ENCODE data around the gene CDH13.

CDH13 gene

DNA sequence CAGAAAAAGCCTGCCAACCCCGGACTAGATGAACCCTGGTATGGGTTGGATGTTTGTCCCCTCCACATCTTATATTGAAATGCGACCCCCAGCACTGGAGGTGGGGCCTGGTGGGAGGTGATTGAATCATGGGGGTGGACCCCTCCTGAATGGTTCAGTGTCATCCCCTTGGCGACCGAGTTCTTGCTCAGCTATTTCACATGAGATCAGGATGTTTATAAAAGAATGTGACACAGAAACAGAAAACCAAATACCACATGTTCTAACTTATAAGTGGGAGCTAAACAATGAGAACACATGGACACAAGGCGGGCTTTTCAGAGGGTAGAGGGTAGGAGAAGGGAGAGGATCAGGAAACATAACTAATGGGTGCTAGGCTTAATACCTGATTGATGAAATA is 605.0 kb downstream of the CDH13 start:
- H3K4me3 ChIP-seq (ENCODE audit: low read length): no peak overlapping the region
- H3K36me3 ChIP-seq (replicated peaks; ENCODE audit: insufficient read depth, low read length): no peaks in the 10 kb centered on the region
- no peaks in the 10 kb centered on the region for H3K4me1 ChIP-seq (ENCODE audit: low read length)
- no peak overlapping the region for H3K9ac ChIP-seq (ENCODE audit: low read length)
- no peaks in the 10 kb centered on the region for H3K9me2 ChIP-seq (replicated peaks; ENCODE audit: insufficient read depth, low read length)
- TF ChIP-seq EZH2 (optimal IDR thresholded peaks at IDR 0.05; ENCODE audit: low read depth, low read length) (no peak), EZH2phosphoT487 (IDR thresholded peaks at IDR 0.05; ENCODE audit: low read length) (no peak)
- TF ChIP-seq, protein P1, sequence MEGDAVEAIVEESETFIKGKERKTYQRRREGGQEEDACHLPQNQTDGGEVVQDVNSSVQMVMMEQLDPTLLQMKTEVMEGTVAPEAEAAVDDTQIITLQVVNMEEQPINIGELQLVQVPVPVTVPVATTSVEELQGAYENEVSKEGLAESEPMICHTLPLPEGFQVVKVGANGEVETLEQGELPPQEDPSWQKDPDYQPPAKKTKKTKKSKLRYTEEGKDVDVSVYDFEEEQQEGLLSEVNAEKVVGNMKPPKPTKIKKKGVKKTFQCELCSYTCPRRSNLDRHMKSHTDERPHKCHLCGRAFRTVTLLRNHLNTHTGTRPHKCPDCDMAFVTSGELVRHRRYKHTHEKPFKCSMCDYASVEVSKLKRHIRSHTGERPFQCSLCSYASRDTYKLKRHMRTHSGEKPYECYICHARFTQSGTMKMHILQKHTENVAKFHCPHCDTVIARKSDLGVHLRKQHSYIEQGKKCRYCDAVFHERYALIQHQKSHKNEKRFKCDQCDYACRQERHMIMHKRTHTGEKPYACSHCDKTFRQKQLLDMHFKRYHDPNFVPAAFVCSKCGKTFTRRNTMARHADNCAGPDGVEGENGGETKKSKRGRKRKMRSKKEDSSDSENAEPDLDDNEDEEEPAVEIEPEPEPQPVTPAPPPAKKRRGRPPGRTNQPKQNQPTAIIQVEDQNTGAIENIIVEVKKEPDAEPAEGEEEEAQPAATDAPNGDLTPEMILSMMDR (IDR thresholded peaks at IDR 0.05; ENCODE audit: low read length): no peak
- H3K4me2 ChIP-seq (ENCODE audit: low read depth, low read length): no peak overlapping the region
- no peaks in the 10 kb centered on the region for H3F3A ChIP-seq (ENCODE audit: insufficient read depth, low read length)
- DNase-seq: no peak
- H4K20me1 ChIP-seq (ENCODE audit: insufficient read depth, low read length): no peaks in the 10 kb centered on the region
- no peaks in the 10 kb centered on the region for H3K27me3 ChIP-seq (replicated peaks; ENCODE audit: insufficient read depth, low read length)
- no peak overlapping the region for H3K27ac ChIP-seq (ENCODE audit: low read length)
- no peak overlapping the region for H2AFZ ChIP-seq (ENCODE audit: low read length)
- H3K9me3 ChIP-seq (replicated peaks; ENCODE audit: insufficient read depth, low read length): no peaks in the 10 kb centered on the region
- no peaks in the 10 kb centered on the region for H3K79me2 ChIP-seq (ENCODE audit: low read length)

DNA sequence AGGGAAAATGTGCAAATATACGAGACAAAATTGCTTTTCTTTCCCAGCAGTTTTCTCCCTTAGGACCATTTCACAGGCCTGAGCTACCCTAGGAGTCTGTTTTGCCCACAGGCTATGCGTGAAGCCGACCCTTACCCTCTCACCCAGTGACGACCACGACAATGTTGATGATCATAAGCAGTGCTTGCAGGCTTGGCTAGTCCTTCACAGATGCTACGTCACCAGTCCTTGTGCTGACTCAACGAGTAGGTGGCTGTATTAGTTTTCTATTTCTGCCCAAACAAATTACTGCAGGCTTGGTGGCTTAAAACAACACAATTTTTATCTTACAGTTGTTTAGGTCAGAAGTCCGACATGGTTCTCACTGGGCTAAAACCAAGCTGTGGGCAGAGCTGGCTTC is 606.4 kb downstream of the CDH13 start:
- TF ChIP-seq, protein P1 (IDR thresholded peaks at IDR 0.05; ENCODE audit: low read length): no peak
- TF ChIP-seq EZH2phosphoT487 (IDR thresholded peaks at IDR 0.05; ENCODE audit: low read length) (no peak), EZH2 (optimal IDR thresholded peaks at IDR 0.05; ENCODE audit: low read depth, low read length) (no peak)
- no peak overlapping the region for H2AFZ ChIP-seq (ENCODE audit: low read length)
- no peak overlapping the region for H3K4me2 ChIP-seq (ENCODE audit: low read depth, low read length)
- no peaks in the 10 kb centered on the region for H3K27me3 ChIP-seq (replicated peaks; ENCODE audit: insufficient read depth, low read length)
- no peaks in the 10 kb centered on the region for H3K9me2 ChIP-seq (replicated peaks; ENCODE audit: insufficient read depth, low read length)
- DNase-seq: no peak
- H4K20me1 ChIP-seq (ENCODE audit: insufficient read depth, low read length): no peaks in the 10 kb centered on the region
- H3K9me3 ChIP-seq (replicated peaks; ENCODE audit: insufficient read depth, low read length): no peaks in the 10 kb centered on the region
- H3K27ac ChIP-seq (ENCODE audit: low read length): no peak overlapping the region
- no peaks in the 10 kb centered on the region for H3F3A ChIP-seq (ENCODE audit: insufficient read depth, low read length)
- no peak overlapping the region for H3K9ac ChIP-seq (ENCODE audit: low read length)
- H3K4me3 ChIP-seq (ENCODE audit: low read length): no peak overlapping the region
- no peaks in the 10 kb centered on the region for H3K4me1 ChIP-seq (ENCODE audit: low read length)
- no peaks in the 10 kb centered on the region for H3K36me3 ChIP-seq (replicated peaks; ENCODE audit: insufficient read depth, low read length)
- H3K79me2 ChIP-seq (ENCODE audit: low read length): no peaks in the 10 kb centered on the region

DNA sequence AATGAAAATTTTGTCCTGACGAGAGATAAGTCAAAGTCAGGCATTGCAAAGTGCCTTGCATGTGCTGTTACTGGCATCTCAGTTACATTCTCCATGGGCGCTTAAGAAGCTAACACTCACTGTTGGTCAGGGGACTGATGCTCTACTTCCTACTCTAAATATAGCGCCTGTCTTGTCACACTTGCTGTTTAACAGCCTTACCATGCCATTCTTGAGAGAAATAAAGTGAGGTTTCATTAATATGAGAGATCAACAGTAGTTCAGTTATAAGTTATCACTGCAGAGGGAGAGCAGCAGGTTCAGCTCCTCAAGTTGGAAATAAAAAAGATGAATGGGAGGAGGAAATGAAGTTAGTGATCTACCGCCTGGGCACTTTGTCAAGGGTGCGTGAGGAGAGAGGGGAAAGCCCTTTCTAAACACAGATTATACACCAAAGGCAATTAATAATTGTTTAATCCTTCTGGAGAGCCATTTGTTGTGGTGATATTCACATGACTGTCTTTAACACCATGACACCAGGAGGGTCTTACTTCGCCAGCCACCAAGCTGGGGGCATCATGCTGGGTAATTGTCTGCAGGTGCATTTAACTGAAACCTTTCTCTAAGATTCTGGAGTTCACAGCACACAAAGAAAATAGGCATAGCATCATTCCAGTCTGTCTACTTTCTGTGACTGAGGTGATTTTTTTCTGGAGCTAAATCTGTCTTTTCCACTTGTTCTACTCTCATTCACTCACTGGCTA is 612.4 kb downstream of the CDH13 start:
- no peak overlapping the region for H3K27ac ChIP-seq (ENCODE audit: low read length)
- no peaks in the 10 kb centered on the region for H3K36me3 ChIP-seq (replicated peaks; ENCODE audit: insufficient read depth, low read length)
- H4K20me1 ChIP-seq (ENCODE audit: insufficient read depth, low read length): no peaks in the 10 kb centered on the region
- H3K79me2 ChIP-seq (ENCODE audit: low read length): no peaks in the 10 kb centered on the region
- no peaks in the 10 kb centered on the region for H3K4me1 ChIP-seq (ENCODE audit: low read length)
- no peak overlapping the region for H3K9ac ChIP-seq (ENCODE audit: low read length)
- no peak for TF ChIP-seq EZH2 (optimal IDR thresholded peaks at IDR 0.05; ENCODE audit: low read depth, low read length)
- TF ChIP-seq, protein P1 (IDR thresholded peaks at IDR 0.05; ENCODE audit: low read length): no peak
- no peak for TF ChIP-seq EZH2phosphoT487 (IDR thresholded peaks at IDR 0.05; ENCODE audit: low read length)
- no peak for DNase-seq
- H3K4me3 ChIP-seq (ENCODE audit: low read length): no peak overlapping the region
- no peaks in the 10 kb centered on the region for H3K27me3 ChIP-seq (replicated peaks; ENCODE audit: insufficient read depth, low read length)
- no peaks in the 10 kb centered on the region for H3K9me3 ChIP-seq (replicated peaks; ENCODE audit: insufficient read depth, low read length)
- H3F3A ChIP-seq (ENCODE audit: insufficient read depth, low read length): no peaks in the 10 kb centered on the region
- H3K9me2 ChIP-seq (replicated peaks; ENCODE audit: insufficient read depth, low read length): no peaks in the 10 kb centered on the region
- no peak overlapping the region for H3K4me2 ChIP-seq (ENCODE audit: low read depth, low read length)
- no peak overlapping the region for H2AFZ ChIP-seq (ENCODE audit: low read length)
